Measurements from ENCODE around the gene DNAJB1. TPM values are rescaled to one million over a fixed set of nuclear protein-coding genes. Genes with fewer than 3 reads are reported as not detected.
A peak's percentile ranks its signal among the peaks of the same experiment; 100 is the strongest.

Gene DNAJB1
- total RNA-seq, 1 experiment from 2014 or later: 149 TPM

DNA sequence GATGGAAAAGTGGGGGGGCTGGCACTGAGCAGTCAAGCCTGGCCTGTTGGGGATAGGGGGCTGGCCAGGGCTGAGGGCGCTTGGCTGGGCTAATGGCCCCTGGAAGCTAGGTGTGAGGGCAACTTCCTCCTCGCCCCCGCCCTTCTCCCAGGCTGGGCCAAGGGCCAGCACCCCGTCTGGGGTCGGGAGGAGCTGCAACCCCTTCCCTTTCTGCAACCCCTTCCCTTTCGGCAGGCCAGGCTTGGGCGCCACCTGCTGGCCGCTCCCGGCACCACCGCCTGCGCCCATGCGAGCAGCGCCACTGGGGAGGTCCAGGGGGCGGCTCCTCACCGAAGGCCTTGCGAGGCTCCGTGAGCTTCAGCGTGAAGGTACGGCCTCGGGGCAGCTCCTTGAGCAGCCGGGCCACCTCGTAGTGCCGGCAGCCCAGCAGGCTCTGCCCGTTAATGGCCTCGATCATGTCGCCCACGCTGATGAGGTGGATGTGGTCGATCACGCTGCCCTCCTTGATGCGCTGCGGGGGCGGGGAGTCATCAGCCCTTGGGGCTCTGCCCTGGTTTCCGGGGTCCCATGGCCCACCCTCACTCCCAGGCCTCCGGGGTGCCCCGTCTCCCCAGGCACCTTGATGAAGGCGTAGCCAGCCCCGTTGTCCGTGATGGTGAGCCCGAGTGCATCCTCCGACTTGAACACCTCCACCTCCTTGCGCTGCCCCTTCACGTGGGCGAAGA lies 38.1 kb downstream of the DNAJB1 start:
- no peaks in the 10 kb centered on the region for H3K27me3 ChIP-seq (ENCODE audit: control insufficient read depth, insufficient read depth, low read length)
- ATAC-seq (peak; percentile 63), DNase-seq (ENCODE audit: low read depth, low spot score) (no peak)
- H3K36me3 ChIP-seq (ENCODE audit: control insufficient read depth, insufficient read depth, low read length): no peaks in the 10 kb centered on the region; the same call in 1 of the 2 replicates
- intact Hi-C loops (cut with micrococcal nuclease; ENCODE audit: unreplicated experiment): no loop called here
- H3K4me3 ChIP-seq (ENCODE audit: low read depth in 2 of 2, low read length in 2 of 2): no peak overlapping the region
- H3K9me3 ChIP-seq (ENCODE audit: control insufficient read depth, insufficient read depth, low read depth, low read length): no peaks in the 10 kb centered on the region
- no TSS peak for BruUV-seq (replicated peaks)
- ChIA-PET CTCF (interaction anchor here (0.5 to 1.1 kb wide), 5 partner anchors 80 to 400 kb away, joined by 3 to 9 read pairs (median 4); no protein-coding TSS in a partner anchor), POLR2A (no interaction called here)
- peak; percentile 94 for TF ChIP-seq CTCF (IDR thresholded peaks at IDR 0.05)
- no peak for TF ChIP-seq REST (IDR thresholded peaks at IDR 0.05; ENCODE audit: insufficient read depth in 1 of 2, low read depth in 2 of 2, low read length in 1 of 2)
- no peak for TF ChIP-seq SIN3A (IDR thresholded peaks at IDR 0.05; ENCODE audit: borderline replicate concordance, insufficient read depth, low read depth, low read length)
- no peak overlapping the region for H3K27ac ChIP-seq (ENCODE audit: low read length)
- in situ Hi-C loops (cut with HindIII; ENCODE audit: low pct_unique_long_range_greater_than_20kb, low sequenced_read_pairs): no loop called here
- peaks cover 24% of the 10 kb centered on the region for H3K4me1 ChIP-seq (ENCODE audit: control insufficient read depth, insufficient read depth, low read length)

- ChIA-PET POLR2A (no interaction called here), CTCF (interaction anchor here (0.7 to 1.1 kb wide), 2 partner anchors 281 to 343 kb away, joined by 4 to 5 read pairs; partner anchors contain the start of gene ASF1B)
- H3K4me1 ChIP-seq (ENCODE audit: control insufficient read depth, insufficient read depth, low read length): peaks cover 24% of the 10 kb centered on the region
- H3K27ac ChIP-seq (ENCODE audit: low read length): no peak overlapping the region
- no peak for ATAC-seq
- TF ChIP-seq REST (IDR thresholded peaks at IDR 0.05; ENCODE audit: insufficient read depth in 1 of 2, low read depth in 2 of 2, low read length in 1 of 2) (no peak), TCF7L2 (IDR thresholded peaks at IDR 0.05; ENCODE audit: low read depth, low read length) (no peak), SIN3A (IDR thresholded peaks at IDR 0.05; ENCODE audit: borderline replicate concordance, insufficient read depth, low read depth, low read length) (no peak), CTCF (IDR thresholded peaks at IDR 0.05) (no peak), POLR2AphosphoS5 (IDR thresholded peaks at IDR 0.05; ENCODE audit: low read depth, low read length) (no peak)
- BruUV-seq (replicated peaks): no TSS peak
- DNase-seq (ENCODE audit: low read depth, low spot score): no peak
- H3K27me3 ChIP-seq (ENCODE audit: control insufficient read depth, insufficient read depth, low read length): no peaks in the 10 kb centered on the region
- no peaks in the 10 kb centered on the region for H3K9me3 ChIP-seq (ENCODE audit: control insufficient read depth, insufficient read depth, low read depth, low read length)
- intact Hi-C loops (cut with micrococcal nuclease; ENCODE audit: unreplicated experiment) (no loop called here), in situ Hi-C loops (cut with HindIII; ENCODE audit: low pct_unique_long_range_greater_than_20kb, low sequenced_read_pairs) (no loop called here)
- H3K36me3 ChIP-seq (ENCODE audit: control insufficient read depth, insufficient read depth, low read length): no peaks in the 10 kb centered on the region; the same call in 1 of the 2 replicates
- no peak overlapping the region for H3K4me3 ChIP-seq (ENCODE audit: low read depth in 2 of 2, low read length in 2 of 2)
Observed at GRCh38 chr19:14479309-14479974, 38.8 kb downstream of the DNAJB1 start.

All from Panc1 (cell line).